NCI-H510A treated with DMSO at 0.1 percent for 48 hours (cell line): ENCODE measurements around the gene PPP1R9B.

Source experiments
- DNase-seq: peaks from one replicate; lab custom pipeline; 2025; lab: John Stamatoyannopoulos, UW

The PPP1R9B gene

DNA sequence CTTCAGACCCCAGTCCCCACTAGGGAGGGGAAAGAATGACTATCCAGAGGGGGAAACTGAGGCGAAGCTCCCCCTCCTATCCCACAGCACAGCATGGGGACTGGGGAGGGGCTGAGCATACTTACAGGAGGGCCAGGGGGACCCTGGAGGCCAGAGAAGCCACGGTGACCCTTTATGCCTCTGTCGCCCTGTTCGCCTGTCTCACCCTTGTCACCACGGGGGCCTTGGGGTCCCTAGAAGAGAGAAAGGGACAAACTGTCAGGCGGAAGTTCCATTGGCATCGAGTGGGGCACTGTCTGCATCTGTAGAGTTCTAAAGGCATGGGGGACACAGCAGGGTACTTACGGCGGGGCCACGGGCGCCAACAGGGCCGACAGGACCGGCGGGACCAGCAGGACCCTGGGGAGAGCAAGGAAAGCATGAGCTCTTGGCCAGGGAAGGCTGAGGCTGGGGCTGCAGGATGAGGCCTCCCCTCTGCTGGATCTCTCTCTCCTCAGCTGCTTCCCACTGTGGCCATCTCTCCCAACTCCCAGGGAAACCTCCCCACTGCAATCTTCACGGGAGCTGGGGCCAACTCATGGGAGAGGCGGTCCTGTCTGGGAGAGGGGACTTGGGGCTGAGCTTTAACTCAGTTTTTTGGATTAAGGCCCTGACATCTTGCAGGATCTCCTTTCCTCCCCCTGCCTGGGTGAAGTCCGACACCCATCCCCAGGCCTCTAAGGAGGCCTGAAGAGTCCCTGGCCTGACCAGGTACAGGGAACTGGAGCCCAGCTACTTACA is 37.5 kb upstream of the PPP1R9B start:
- no peak for DNase-seq

GRCh38 chr17:50187394-50187725 is 36.9 kb upstream of the PPP1R9B start:
- no peak for DNase-seq

- DNase-seq = no peak
Measured at GRCh38 chr17:50186661-50187393, 36.4 kb upstream of the PPP1R9B start.

DNA sequence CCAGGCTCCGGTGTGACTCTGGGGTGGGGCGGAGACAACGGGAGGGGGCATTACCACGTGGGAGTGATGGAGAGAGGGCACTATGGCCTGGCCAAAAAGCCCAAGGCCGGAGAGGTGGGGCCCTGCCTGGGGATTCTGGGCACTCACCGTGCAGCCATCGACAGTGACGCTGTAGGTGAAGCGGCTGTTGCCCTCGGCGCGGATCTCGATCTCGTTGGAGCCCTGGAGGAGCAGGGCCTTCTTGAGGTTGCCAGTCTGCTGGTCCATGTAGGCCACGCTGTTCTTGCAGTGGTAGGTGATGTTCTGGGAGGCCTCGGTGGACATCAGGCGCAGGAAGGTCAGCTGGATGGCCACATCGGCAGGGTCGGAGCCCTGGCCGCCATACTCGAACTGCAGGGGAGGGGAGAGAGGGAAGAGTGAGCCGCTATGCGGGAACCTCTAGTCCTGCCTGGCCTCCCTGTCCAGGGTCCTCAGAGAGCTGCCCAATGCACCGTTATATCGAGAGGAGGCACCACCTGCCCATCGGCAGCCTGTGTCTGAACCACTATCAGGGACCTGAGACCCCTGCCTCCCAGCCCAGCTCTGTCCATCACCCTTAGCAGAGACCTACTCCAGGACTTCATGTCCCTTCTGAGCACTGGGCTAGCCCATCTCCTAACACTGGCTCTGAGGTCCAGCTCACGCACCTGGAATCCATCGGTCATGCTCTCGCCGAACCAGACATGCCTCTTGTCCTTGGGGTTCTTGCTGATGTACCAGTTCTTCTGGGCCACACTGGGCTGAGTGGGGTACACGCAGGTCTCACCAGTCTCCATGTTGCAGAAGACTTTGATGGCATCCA is 35.4 kb upstream of the PPP1R9B start:
- no peak for DNase-seq

DNA sequence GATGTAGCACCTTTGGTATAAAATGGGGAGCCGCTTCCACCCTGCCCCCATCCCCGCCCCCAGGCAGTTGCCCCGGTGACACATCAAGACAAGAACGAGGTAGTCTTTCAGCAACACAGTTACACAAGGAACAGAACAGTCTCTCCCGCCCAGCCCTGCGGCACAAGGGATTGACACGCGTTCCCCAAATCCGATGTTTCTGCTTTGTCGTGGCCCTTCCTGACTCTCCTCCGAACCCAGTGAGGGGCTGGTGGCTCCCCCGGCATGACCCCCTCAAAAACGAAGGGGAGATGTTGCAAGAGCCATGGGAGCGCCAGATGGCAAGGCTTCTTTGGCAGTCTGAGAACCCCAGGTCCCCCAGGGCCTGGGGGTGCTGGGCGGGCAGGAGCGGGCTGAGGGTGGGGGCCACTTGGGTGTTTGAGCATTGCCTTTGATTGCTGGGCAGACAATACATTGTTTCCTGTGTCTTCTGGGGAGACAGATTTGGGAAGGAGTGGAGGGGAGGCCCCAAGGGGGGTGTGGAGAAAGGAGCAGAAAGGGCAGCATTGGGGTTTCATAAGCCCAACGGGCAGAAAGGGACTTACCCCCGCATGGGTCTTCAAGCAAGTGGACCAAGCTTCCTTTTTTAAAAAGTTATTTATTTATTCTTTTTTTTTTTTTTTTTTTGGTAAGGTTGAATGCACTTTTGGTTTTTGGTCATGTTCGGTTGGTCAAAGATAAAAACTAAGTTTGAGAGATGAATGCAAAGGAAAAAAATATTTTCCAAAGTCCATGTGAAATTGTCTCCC is 34.3 kb upstream of the PPP1R9B start:
- DNase-seq = no peak

- no peak for DNase-seq
Measured at GRCh38 chr17:50184064-50184463, 33.6 kb upstream of the PPP1R9B start.

DNA sequence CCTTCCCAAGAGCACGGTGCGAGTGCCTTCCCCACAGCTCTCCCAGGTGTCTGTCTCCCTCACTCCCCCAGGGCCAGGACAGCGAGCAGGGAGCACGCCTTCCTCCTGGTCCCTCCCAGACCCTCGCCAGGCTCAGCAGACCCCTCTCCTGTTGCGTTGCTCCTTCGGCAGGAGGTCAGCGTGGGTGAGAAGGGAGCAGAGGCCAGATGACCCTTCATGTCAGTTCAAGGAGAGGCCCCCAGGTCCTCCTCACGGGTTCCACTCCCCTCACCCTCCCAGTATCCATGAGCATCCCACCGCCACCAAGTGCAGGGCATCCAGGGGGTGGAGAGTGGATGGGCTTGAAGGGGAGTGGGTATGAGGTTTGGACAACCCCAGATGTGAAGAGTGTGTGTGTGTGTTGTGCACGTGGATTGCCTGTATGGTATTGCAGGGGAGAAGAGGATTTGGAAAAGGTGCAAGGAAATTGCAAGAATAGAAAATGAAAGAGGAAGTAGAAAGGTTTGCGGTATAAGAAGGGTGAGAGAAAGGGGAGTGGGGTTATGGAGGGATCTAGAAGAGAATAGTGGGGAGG is 33.0 kb upstream of the PPP1R9B start:
- no peak for DNase-seq

- no peak for DNase-seq
Measured at GRCh38 chr17:50182783-50183420, 32.4 kb upstream of the PPP1R9B start.

DNA sequence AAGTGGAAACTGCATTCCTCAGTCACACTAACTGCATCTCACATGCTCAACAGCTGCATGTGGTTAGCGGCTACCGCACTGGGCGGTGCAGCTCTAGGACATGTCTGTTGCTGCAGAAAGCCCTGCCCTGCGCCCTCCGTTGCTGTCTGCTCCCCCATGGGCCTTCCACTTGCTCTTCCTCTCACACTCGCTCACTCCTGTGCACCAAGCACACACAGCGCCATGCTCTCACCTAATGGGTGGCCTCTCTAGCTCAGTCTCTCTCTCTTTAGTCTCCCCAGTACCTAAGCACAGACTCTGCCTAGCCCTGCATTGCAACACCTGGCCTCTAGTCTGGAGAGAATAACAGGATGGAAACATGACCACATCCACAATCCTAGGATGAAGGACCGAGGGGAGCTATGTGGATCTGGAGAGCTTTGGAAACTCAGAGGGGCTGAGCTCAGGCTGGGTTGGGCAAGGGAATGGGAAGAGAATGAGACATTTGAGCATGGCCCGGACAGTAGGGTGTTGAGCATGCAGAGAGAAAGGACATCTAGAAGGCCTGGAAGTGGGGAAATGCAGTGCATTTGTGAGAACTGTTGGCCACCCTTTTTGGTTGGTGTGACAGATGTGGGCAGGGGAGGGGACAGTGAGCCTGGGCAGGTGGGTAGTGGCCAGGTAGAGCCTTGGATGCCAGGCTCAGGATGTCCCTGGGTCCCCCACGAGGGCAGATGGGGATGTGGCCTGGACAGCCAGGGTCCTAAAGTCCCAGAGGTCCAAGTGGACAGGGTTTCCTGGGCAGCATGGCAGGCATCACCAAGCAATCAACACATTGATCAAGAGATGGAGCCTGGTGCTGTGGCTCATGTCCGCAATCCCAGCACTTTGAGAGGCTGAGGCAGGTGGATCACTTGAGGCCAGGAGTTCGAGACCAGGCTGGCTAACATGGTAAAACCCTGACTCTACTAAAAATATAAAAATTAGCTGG is 31.4 kb upstream of the PPP1R9B start:
- no peak for DNase-seq

GRCh38 chr17:50181144-50181543 is 30.7 kb upstream of the PPP1R9B start:
- no peak for DNase-seq

DNA sequence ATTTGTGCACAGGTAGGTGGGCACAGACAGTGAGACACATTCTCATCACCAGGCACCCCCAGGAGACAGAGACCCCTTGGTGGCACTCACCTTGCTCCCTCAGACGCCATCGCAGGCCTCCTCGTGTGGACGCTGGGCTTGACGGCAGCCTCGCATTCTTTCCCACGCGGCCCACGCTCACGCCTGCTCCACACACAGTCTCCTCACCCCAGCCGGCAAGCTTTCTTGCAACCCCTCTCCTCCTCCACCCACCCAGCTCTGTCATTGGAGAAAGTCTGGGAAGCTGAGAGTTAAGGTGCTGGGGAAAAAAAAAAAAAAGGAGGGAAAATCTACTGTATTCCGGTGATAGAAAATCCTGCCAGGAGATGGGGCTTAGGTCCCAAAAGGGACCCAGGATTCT is 30.1 kb upstream of the PPP1R9B start:
- no peak for DNase-seq

GRCh38 chr17:50180111-50180510 is 29.6 kb upstream of the PPP1R9B start:
- DNase-seq = no peak

- DNase-seq = peak; percentile 93
Measured at GRCh38 chr17:50177983-50178834, 27.7 kb upstream of the PPP1R9B start.

GRCh38 chr17:50177476-50177875 is 27.0 kb upstream of the PPP1R9B start:
- DNase-seq = no peak

GRCh38 chr17:50176559-50177357 is 26.3 kb upstream of the PPP1R9B start:
- no peak for DNase-seq

DNA sequence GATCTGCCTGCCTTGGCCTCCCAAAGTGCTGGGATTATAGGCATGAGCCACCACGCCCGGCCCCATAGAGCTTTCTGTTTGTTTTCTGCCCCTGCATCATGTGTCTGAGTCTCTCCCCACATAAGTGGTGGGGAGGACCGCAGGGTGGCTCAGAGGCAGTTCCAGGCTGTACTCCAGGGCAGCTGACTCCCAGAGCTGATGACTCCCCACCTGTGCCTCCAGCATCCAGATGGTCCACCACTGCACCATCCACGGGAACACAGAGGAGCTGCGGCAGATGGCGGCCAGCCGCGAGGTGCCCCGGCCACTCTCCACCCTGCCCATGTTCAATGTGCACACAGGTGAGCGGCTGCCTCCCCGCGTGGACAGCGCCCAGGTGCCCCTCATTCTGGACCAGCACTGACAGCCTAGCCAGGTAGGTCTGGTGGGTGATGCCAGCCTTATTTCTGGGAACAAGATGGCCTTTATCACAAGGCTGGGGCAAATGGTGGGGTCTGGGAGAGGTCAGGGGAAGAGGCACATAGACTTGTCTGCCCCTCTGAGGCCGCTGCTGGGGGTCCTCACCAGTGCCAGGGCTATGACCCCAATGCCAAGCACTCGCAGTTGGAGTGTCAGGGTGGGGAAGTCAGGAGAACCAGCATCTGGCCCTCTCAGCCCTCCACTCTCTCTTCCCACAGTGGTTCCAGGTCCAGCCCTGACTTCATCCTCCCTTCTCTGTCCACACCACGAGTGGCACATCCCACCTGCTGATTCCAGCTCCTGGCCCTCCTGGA is 24.7 kb upstream of the PPP1R9B start:
- no peak for DNase-seq

DNA sequence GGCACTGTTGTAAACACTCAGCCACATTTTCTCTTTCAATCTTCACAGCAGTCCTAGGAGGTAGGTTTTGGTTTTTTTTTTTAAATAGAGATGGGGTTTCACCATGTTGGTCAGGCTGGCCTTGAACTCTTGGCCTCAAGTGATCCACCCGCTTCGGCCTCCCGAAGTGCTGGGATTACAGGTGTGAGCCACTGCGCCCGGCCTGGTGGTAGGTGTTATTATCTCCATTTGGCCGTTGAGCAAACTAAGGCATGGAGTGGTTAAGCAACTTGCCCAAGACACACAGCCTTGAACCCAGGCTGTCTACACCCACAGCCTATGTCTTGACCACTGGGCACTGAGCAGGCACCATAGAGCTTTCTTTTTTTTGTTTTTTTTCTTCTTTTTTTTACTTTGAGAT is 24.0 kb upstream of the PPP1R9B start:
- no peak for DNase-seq
